Endometrium (tissue), 2 donors: Measurements from ENCODE around the gene SSX3.
"Not testable (repeated sequence)": the region's sequence is repeated elsewhere in the genome, so short reads cannot be mapped to it uniquely, and the experiment has no call there.

Experiments
- FAIRE-seq: peaks from 2 replicates; lab custom pipeline; 2012; peaks lifted over from hg19 to GRCh38; lab: Jason Lieb, UNC
- donor health status: control.
- donor health status: control.

The SSX3 gene

DNA sequence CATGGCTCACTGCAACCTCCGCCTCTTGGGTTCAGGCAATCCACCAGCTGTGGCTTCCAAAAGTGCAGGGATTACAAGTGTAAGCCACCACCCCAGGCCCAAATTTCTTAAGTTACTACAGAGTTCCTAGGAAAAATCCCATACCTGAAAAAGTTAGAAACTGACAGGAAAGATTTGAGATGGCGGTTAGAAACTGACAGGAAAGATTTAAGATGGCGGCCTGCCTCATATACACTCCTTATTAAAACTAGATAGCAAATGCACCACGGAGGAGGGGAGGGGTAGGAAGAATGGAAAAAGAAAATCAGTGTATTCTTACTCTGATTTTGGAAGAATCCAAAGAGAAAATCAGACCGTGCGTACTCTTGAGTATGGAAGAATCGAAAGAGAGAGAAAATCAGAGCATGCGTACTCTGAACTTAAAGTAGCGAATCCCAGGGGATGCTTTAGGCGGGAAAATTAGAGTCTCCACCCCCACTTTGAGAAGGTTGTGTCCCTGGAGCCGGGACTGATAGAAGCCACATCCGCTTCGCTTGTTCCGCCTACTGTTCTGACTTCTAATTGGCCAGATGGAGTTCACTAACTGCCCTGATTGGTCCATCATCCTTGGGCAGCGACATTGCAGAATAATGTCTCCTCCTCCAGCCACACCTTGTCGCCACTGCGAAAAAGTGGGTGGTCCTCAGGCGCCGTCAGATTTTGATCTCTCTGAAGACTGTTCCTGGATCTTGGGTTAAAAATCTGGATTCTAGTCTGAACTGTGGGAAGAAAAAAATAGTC is at the start of gene SSX3:
SSX3 (minus strand) TSS at position 389 of the 780 bp plus-strand sequence. CDS start 1,454 bp downstream, outside the sequence.
- not testable (repeated sequence) for FAIRE-seq

DNA sequence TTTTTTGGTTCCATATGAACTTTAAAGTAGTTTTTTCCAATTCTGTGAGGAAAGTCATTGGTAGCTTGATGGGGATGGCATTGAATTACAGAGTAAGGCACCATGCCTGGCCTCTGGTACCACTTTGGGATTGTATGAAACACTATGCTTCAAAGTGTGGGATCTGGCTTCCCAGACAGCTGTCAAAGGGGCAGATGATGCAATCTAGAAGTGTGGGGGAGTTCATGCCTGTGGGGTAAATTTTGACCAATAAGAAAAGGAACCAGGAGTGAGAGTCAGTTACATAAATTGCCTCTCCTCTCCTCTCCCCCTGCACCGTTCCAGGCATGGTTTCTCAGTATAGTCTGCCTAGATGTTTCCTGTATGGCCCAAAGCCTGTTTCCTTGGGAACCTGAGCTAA is 41.3 kb upstream of the SSX3 start:
- FAIRE-seq = not testable (repeated sequence)

- not testable (repeated sequence) for FAIRE-seq
These were observed 40.4 kb upstream of the SSX3 start for GRCh38 chrX:48396931-48397330.

DNA sequence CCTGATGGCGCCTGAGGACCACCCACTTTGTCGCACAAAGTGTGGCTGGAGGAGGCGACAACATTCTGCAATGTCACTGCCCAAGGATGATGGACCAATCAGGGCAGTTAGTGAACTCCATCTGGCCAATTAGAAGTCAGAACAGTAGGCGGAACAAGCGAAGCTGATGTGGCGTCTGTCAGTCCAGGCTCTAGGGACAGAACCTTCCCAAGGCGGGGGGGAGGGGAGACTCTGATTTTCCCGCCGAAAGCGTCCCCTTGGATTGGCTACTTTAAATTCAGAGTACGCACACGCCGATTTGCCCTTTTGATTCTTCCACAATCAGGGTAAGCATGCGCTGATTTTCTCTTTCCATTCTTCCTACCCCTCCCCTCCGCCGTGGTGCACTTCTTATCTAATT is 26.7 kb upstream of the SSX3 start, which contains the start of gene SSX4:
SSX4 (plus strand) TSS at position 301 of the 400 bp plus-strand sequence. CDS start 515 bp downstream, outside the sequence.
- FAIRE-seq = not testable (repeated sequence)

GRCh38 chrX:48370408-48370807 is 13.9 kb upstream of the SSX3 start:
- peak; percentile 66 for FAIRE-seq

- FAIRE-seq = not testable (repeated sequence)
These were observed 11.4 kb upstream of the SSX3 start for GRCh38 chrX:48367717-48368408.

DNA sequence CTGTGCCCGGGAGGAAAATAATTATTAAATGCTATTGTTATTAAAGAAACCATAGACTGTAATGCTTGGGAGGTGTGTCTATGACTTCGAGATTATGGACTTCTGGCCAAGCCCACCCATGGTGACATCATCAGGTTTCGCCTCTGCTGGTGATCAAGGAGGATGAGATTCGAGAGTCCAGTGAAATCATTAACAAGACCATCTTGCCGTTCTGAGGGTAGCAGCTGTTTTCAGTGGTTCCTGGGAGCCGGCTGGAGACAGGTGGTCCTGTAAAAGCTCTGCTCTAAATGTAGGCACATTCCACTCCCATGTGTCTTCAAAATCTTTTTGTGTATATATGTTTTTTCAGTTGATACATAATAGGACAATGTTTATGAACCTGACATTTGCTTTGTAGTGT is 2.8 kb upstream of the SSX3 start:
- not testable (repeated sequence) for FAIRE-seq

GRCh38 chrX:48357681-48358080 is 1.2 kb upstream of the SSX3 start:
- FAIRE-seq = no peak

GRCh38 chrX:48346059-48346458 is 10.4 kb downstream of the SSX3 start:
- FAIRE-seq = not testable (repeated sequence)

- not testable (repeated sequence) for FAIRE-seq
These were observed 42.5 kb downstream of the SSX3 start for GRCh38 chrX:48313996-48314395.

GRCh38 chrX:48306175-48306574 is 50.3 kb downstream of the SSX3 start:
- FAIRE-seq = no peak
